Keratinocyte (primary cell): ENCODE measurements around the gene SUGCT. TPM values are rescaled to one million over a fixed set of nuclear protein-coding genes. Genes with fewer than 3 reads are reported as not detected.

Experiments
- DNase-seq: peaks from one replicate; pipeline ENCODE4 v3.0.0-alpha.2; 2011; ENCODE audit warnings: low read depth, missing footprints, low spot score
- FAIRE-seq: peaks from 2 replicates; lab custom pipeline; 2011; peaks lifted over from hg19 to GRCh38; lab: Jason Lieb, UNC
- H2AFZ ChIP-seq: 2 replicates; pipeline ENCODE4 v1.6.0; 2012; ENCODE audit warnings: low read length, control low read depth, inconsistent platforms; ENCODE audit not compliant: control insufficient read depth
- H3K27ac ChIP-seq: 2 replicates; pipeline ENCODE4 v1.5.1; 2011; ENCODE audit warnings: low read length; ENCODE audit not compliant: control insufficient read depth, insufficient read depth
- H3K27me3 ChIP-seq: 3 replicates; pipeline ENCODE4 v1.6.0; 2011; ENCODE audit warnings: low read length; ENCODE audit not compliant: control insufficient read depth, insufficient read depth; ENCODE audit errors: extremely low read depth
- H3K36me3 ChIP-seq, 2 experiments: 2 replicates in 1 of 2; 3 replicates in 1 of 2; pipeline ENCODE4 v1.5.1; 2011; ENCODE audit warnings: low read length in 2 of 2, mild to moderate bottlenecking in 1 of 2; ENCODE audit not compliant: control insufficient read depth in 2 of 2, insufficient read depth in 2 of 2; ENCODE audit errors: extremely low read depth in 1 of 2
- H3K4me1 ChIP-seq: 3 replicates; pipeline ENCODE4 v1.5.1; 2011; ENCODE audit warnings: low read length; ENCODE audit not compliant: control insufficient read depth, insufficient read depth; ENCODE audit errors: extremely low read depth
- H3K4me2 ChIP-seq: 3 replicates; pipeline ENCODE4 v1.6.0; 2011; ENCODE audit warnings: low read depth, low read length; ENCODE audit not compliant: control insufficient read depth, insufficient read depth; ENCODE audit errors: extremely low read depth
- H3K4me3 ChIP-seq, 3 experiments: fragments of 200-600 bp in 1 of 3; sonication (generic) in 1 of 3; 2 replicates in 2 of 3; 3 replicates in 1 of 3; pipeline ENCODE4 v1.5.1; 2011 to 2016; ENCODE audit warnings: low read length in 3 of 3, mild to moderate bottlenecking in 3 of 3, control low read depth in 2 of 3, inconsistent platforms in 1 of 3, low read depth in 1 of 3, mixed read lengths in 1 of 3, mixed run types in 1 of 3, moderate library complexity in 1 of 3; ENCODE audit not compliant: control insufficient read depth in 2 of 3, insufficient read depth in 2 of 3; ENCODE audit errors: extremely low read depth in 1 of 3
- H3K79me2 ChIP-seq: 2 replicates; pipeline ENCODE4 v1.6.0; 2012; ENCODE audit warnings: low read length; ENCODE audit not compliant: control insufficient read depth, insufficient read depth
- H3K9ac ChIP-seq: 3 replicates; pipeline ENCODE4 v1.6.0; 2011; ENCODE audit warnings: low read length; ENCODE audit not compliant: control insufficient read depth, insufficient read depth; ENCODE audit errors: extremely low read depth
- H3K9me1 ChIP-seq: 3 replicates; pipeline ENCODE4 v1.6.0; 2011; ENCODE audit warnings: low read length; ENCODE audit not compliant: control insufficient read depth, insufficient read depth; ENCODE audit errors: extremely low read depth
- H3K9me3 ChIP-seq: 2 replicates; pipeline ENCODE4 v1.5.1; 2012; ENCODE audit warnings: low read depth, low read length; ENCODE audit not compliant: control insufficient read depth
- H4K20me1 ChIP-seq: 3 replicates; pipeline ENCODE4 v1.6.0; 2011; ENCODE audit warnings: low read length; ENCODE audit not compliant: control insufficient read depth, insufficient read depth; ENCODE audit errors: extremely low read depth
- CTCF ChIP-seq, 3 experiments: IDR thresholded peaks in 1 of 3; conservative IDR thresholded peaks in 1 of 3; optimal IDR thresholded peaks in 1 of 3; 2 replicates in 2 of 3; 3 replicates in 1 of 3; pipeline versions ENCODE3 to v1.5.1; 2011; ENCODE audit warnings: low read length in 3 of 3, mild to moderate bottlenecking in 3 of 3, moderate library complexity in 2 of 3, control low read depth in 1 of 3, inconsistent platforms in 1 of 3; ENCODE audit not compliant: insufficient read depth in 2 of 3; ENCODE audit errors: extremely low read depth in 1 of 3
- EZH2 ChIP-seq: IDR thresholded peaks from one replicate; pipeline ENCODE4 v1.6.1; 2012; ENCODE audit warnings: inconsistent platforms, mild to moderate bottlenecking, low read length, moderate library complexity
- dilution Hi-C: fragments of 300-500 bp; cut with MboI; formaldehyde crosslinking; loops from one replicate; pipeline ENCODE4 v1.7.0; 2020; ENCODE audit warnings: low sequenced_read_pairs; ENCODE audit not compliant: extremely low pct_ligation_motif_present
- polyA plus RNA-seq, 5 experiments: library from polyadenylated mRNA; depleted of rRNA in 3 of 5; stranded (reverse) in 3 of 5; stranded (forward) in 1 of 5; unstranded in 1 of 5; fragments of >200 nt; gene quantifications; 1 replicate in 1 of 5; 2 replicates in 3 of 5; 3 replicates in 1 of 5; pipeline versions ENCODE4 v1.2.1 to v1.2.3, GENCODE V29; 2011 to 2012; ENCODE audit warnings: missing spikeins in 2 of 5, low read depth in 1 of 5, low replicate concordance in 1 of 5

SUGCT gene
- polyA plus RNA-seq, 1 donor (not counting 4 experiments of a cell fraction or from before 2014, with no cell fraction given): 134 TPM

GRCh38 chr7:40784176-40784575, 649.4 kb downstream of the SUGCT start:
- no peak for FAIRE-seq
- Histone ChIP-seq H3K9me3 (no peaks in the 10 kb centered on the region), H3K9me1 (no peaks in the 10 kb centered on the region), H2AFZ (no peak overlapping the region), H3K27ac (no peak overlapping the region), H3K4me3 (no peak overlapping the region), H3K4me1 (no peaks in the 10 kb centered on the region), H3K27me3 (no peaks in the 10 kb centered on the region), H3K4me2 (no peak overlapping the region), H4K20me1 (no peaks in the 10 kb centered on the region), H3K36me3 (no peaks in the 10 kb centered on the region), H3K9ac (no peak overlapping the region), H3K79me2 (no peaks in the 10 kb centered on the region)
- no peak for DNase-seq
- TF ChIP-seq CTCF (optimal IDR thresholded peaks at IDR 0.05 in 1 of 3, IDR thresholded peaks at IDR 0.05 in 1 of 3, conservative IDR thresholded peaks at IDR 0.05 in 1 of 3; ENCODE audit: extremely low read depth in 1 of 3, insufficient read depth in 2 of 3, low read length in 3 of 3): no peak
- TF ChIP-seq EZH2: no peak
- dilution Hi-C loops: no loop called here

GRCh38 chr7:40786909-40787308, 652.1 kb downstream of the SUGCT start:
- no peaks in the 10 kb centered on the region for H3K79me2 ChIP-seq
- H3K36me3 ChIP-seq: no peaks in the 10 kb centered on the region
- no peaks in the 10 kb centered on the region for H3K4me1 ChIP-seq
- no peak overlapping the region for H3K4me2 ChIP-seq
- H3K9me1 ChIP-seq: no peaks in the 10 kb centered on the region
- no peak overlapping the region for H2AFZ ChIP-seq
- dilution Hi-C loops: no loop called here
- no peaks in the 10 kb centered on the region for H4K20me1 ChIP-seq
- TF ChIP-seq EZH2: no peak
- TF ChIP-seq CTCF (optimal IDR thresholded peaks at IDR 0.05 in 1 of 3, IDR thresholded peaks at IDR 0.05 in 1 of 3, conservative IDR thresholded peaks at IDR 0.05 in 1 of 3; ENCODE audit: extremely low read depth in 1 of 3, insufficient read depth in 2 of 3, low read length in 3 of 3): no peak
- FAIRE-seq (no peak), DNase-seq (no peak)
- no peak overlapping the region for H3K4me3 ChIP-seq
- H3K27me3 ChIP-seq: no peaks in the 10 kb centered on the region
- H3K9me3 ChIP-seq: no peaks in the 10 kb centered on the region
- no peak overlapping the region for H3K9ac ChIP-seq
- H3K27ac ChIP-seq: no peak overlapping the region
